Right renal pelvis (tissue), 4 donors: Measurements from ENCODE around the gene SCN7A. TPM values are rescaled to one million over a fixed set of nuclear protein-coding genes. Genes with fewer than 3 reads are reported as not detected.

Experiments
- DNase-seq, 4 donors: peaks; one replicate each; pipeline ENCODE4 v3.0.0-alpha.2; 2013; ENCODE audit warnings: low read depth in 4 of 4, low spot score in 3 of 4, missing footprints in 1 of 4
- polyA plus RNA-seq, 4 donors: library from polyadenylated mRNA; unstranded; fragments of 120-200 nt; gene quantifications; one replicate each; pipeline ENCODE4 v1.2.1, GENCODE V29; 2013; ENCODE audit not compliant: insufficient read length in 4 of 4

Gene SCN7A
- polyA plus RNA-seq = 10 to 100 TPM; 10.7 to 14.5 (median 13.2) TPM

DNA sequence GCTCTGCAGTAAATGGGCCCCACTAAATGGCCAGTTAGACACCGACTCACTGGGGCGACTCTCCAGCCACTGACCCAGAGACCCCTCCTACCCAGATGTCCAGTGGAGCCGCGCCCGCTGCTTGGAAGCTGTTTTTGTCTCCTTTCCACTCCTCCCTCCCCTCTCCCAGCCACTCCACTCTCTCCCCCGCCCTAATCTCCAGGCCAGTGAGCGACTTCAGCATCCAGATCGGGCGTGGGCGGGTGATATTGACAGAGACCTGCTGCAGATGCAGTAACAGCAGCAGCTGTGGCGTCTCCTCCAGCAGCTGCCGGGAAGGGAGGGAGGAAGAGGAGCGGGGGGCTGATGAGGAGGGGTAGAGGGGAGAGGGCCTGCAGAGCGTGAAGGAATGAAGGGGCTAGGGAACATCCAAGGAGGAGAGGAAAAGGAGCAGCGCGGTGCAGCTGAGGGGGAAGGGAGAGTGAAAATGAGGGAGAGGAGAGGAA lies at the start of gene SCN7A:
Gene SCN7A, minus strand, starts transcription at position 110 of the 485 bp plus-strand sequence. CDS start 16,553 bp downstream, outside the sequence.
- DNase-seq = peak; percentile 63 to 83 (median 79)

GRCh38 chr2:166539340-166540162 lies 45.5 kb upstream of the SCN7A start:
- peak; percentile 54 to 69 (median 64) for DNase-seq

GRCh38 chr2:166536111-166536510 lies 42.1 kb upstream of the SCN7A start:
- DNase-seq = no peak

DNA sequence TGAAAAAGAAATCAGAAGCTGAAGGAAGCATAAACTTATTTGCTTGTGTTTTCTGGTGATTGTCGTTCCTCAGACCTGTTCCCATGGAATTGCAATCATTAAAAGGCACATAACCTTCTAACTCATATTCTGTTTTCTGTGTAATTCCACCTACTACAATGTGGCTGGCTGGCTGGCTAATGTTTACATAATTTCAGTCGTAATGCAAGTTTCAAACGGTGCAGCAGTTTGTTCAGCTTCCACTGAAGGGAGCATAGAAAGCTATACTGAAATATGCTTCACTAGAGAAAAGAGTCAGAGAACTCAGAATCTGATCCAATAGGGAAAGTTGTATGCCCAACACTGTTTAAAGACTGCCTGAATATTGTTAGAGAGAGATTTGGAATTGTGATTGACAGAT lies 27.1 kb upstream of the SCN7A start:
- no peak for DNase-seq

DNA sequence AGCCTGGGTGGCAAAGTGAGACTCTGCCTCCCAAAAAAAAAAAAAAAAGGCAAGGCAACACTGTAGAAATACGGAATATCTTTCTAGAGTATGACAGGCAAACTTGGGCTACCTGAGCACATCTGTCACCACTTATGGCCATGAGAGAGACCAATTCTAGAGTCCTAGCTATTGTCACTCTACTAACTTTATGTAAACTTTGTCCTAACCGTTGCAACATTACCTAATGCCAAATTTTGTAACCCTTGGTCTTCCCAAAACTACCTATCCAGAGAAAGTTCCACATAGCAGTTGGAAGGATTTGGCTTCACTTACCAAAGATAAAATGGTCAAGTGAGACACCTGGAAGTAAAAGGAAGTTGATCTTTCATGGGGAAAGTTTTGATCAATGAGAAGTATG lies 26.6 kb upstream of the SCN7A start:
- no peak for DNase-seq

DNA sequence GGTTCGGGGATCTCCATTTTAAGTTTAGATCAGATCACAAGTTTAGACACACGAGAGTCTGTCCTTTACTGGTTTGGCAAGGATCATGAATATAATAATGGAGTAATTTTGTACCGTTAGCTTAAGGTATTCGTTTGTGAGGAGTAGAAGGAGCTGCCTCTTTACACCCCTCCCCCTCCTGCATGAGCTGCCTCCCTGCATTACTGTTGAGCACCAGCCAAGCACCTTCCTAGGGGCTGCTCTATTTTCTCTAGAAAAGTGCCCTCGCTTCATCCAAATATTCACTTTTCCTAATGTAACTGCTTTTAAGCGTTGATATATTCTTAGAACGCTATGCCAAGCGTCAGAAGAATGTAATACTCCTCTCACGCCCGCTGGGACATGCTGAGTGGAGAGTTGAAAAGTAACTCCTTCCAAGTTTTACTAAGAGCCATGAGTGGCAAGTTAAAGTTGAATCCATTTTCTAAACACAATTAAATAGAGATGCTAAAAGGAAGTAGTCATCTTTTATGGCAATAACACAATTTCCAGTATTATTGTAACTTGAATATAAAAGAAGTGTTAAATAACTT lies 25.4 kb upstream of the SCN7A start:
- no peak for DNase-seq

- no peak for DNase-seq
Observed at GRCh38 chr2:166518634-166519390, 24.8 kb upstream of the SCN7A start.

- no peak for DNase-seq
Observed at GRCh38 chr2:166517533-166518061, 23.5 kb upstream of the SCN7A start.

DNA sequence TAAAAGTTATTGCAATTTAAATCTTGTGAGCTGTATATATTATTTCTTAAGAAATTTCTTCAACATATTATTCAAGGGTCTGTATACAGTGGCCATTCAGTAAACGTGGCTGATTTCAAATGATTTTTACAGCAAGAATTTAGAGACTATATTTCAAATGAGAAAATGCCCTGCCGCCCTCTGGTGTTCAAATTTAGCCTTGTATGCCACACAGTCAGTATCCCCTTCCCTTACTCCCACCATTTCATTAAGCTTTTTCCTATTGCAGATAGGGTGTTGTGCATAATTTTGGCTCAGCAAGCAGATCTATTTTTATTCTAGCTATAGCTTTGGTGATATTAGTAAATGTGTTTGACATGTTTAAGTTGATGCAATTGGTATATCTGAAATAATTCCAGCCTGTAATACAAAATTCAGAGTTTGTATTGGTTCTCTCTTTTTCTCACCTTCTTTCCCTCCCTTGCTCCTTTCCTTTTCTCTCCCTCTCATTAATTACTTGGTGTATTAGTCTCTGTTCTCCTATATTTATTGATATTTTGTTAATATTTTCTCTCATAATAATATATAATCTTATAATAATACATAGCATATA lies 22.8 kb upstream of the SCN7A start:
- DNase-seq = peak in 2 of 4 donors; percentile 15 to 30

GRCh38 chr2:166513952-166514351 lies 19.9 kb upstream of the SCN7A start:
- DNase-seq = no peak

GRCh38 chr2:166499281-166499680 lies 5.2 kb upstream of the SCN7A start:
- no peak for DNase-seq

DNA sequence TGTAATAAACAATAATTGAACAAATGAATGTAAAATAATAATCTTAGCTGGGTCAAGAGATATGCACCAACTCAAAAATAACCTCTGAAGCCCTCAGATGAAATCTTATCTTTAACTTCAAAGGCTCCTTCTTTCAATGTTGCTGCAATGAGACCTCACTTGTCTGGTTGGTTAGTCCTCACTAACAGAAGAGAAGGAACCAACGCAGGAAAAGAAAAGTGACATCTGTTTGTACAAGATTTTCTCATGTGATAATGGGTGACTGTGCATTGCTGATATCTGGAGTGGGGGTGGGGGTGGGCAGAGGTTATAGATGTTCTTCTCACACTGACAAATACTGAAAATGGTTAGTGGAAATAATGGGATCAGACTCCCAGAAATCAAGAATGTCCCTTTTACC lies 2.6 kb downstream of the SCN7A start:
- DNase-seq = no peak

- DNase-seq = no peak
Observed at GRCh38 chr2:166487171-166487570, 6.9 kb downstream of the SCN7A start.

- no peak for DNase-seq
Observed at GRCh38 chr2:166485558-166486178, 8.4 kb downstream of the SCN7A start.

- no peak for DNase-seq
Observed at GRCh38 chr2:166472332-166472731, 21.7 kb downstream of the SCN7A start.

- DNase-seq = no peak
Observed at GRCh38 chr2:166468124-166469024, 25.7 kb downstream of the SCN7A start.

GRCh38 chr2:166464187-166464586 lies 29.9 kb downstream of the SCN7A start:
- DNase-seq = no peak

- no peak for DNase-seq
Observed at GRCh38 chr2:166463640-166464039, 30.4 kb downstream of the SCN7A start.

- DNase-seq = no peak
Observed at GRCh38 chr2:166458674-166459073, 35.4 kb downstream of the SCN7A start.
